HEK293 (cell line): ENCODE data around the gene SLCO4A1.

ENCODE experiments used
- CTCF ChIA-PET: fragments of 350-600 bp; formaldehyde crosslinking; extraction: SDS; loops from one replicate; lab custom pipeline; 2021; ENCODE audit warnings: antibody characterized with exemption; lab: Yijun Ruan, JAX
- POLR2A ChIA-PET: fragments of 300-600 bp; formaldehyde crosslinking; extraction: SDS; loops from one replicate; lab custom pipeline; 2020; ENCODE audit warnings: antibody characterized with exemption, inconsistent platforms; lab: Yijun Ruan, JAX
- H3K27ac ChIP-seq: fragments of 200-500 bp; sonication (Bioruptor generic); 2 replicates; pipeline ENCODE4 v1.5.1; 2014; ENCODE audit warnings: low read depth, low read length, control low read depth, inconsistent platforms; ENCODE audit errors: extremely low read depth
- H3K36me3 ChIP-seq, 2 experiments: fragments of 200-500 bp in 1 of 2; sonication (Bioruptor generic) in 1 of 2; 1 replicate in 1 of 2; 2 replicates in 1 of 2; pipeline ENCODE4 v1.5.1; 2014 to 2017; ENCODE audit warnings: inconsistent platforms in 2 of 2, low read length in 2 of 2; ENCODE audit not compliant: control insufficient read depth in 2 of 2, insufficient read depth in 1 of 2
- H3K4me1 ChIP-seq: fragments of 200-500 bp; sonication (Bioruptor generic); 2 replicates; pipeline ENCODE4 v1.5.1; 2014; ENCODE audit warnings: mild to moderate bottlenecking, low read length, inconsistent platforms; ENCODE audit not compliant: control insufficient read depth, insufficient read depth
- H3K4me3 ChIP-seq: 2 replicates; pipeline ENCODE4 v1.5.1; 2011; ENCODE audit warnings: low read depth, mild to moderate bottlenecking, control low read depth, low read length, moderate library complexity
- H3K9me3 ChIP-seq: fragments of 200-500 bp; sonication (Bioruptor generic); 2 replicates; pipeline ENCODE4 v1.5.1; 2014; ENCODE audit warnings: low read depth, low read length, inconsistent platforms; ENCODE audit not compliant: control insufficient read depth, insufficient read depth
- PRDM4 ChIP-seq: fragments of 450-650 bp; formaldehyde crosslinking; IDR thresholded peaks from 2 replicates; pipeline ENCODE4 v1.5.1; 2017; ENCODE audit warnings: missing biosample characterization, missing genetic modification characterization
- TCF7L2 ChIP-seq: IDR thresholded peaks from 2 replicates; pipeline ENCODE4 v1.6.1; 2011; ENCODE audit warnings: low read depth, mild to moderate bottlenecking, inconsistent platforms, low read length, moderate library complexity, borderline replicate concordance
- ZBTB20 ChIP-seq: fragments of 450-650 bp; formaldehyde crosslinking; IDR thresholded peaks from 2 replicates; pipeline ENCODE4 v1.5.1; 2016; ENCODE audit warnings: missing biosample characterization, missing genetic modification characterization
- ZFP69B ChIP-seq: fragments of 450-650 bp; formaldehyde crosslinking; IDR thresholded peaks from 2 replicates; pipeline ENCODE4 v1.5.1; 2016; ENCODE audit warnings: missing biosample characterization, missing genetic modification characterization
- ZNF16 ChIP-seq: fragments of 450-650 bp; formaldehyde crosslinking; IDR thresholded peaks from 2 replicates; pipeline ENCODE4 v1.5.1; 2016; ENCODE audit warnings: low read depth, missing biosample characterization, missing genetic modification characterization
- ZNF174 ChIP-seq: fragments of 450-650 bp; formaldehyde crosslinking; IDR thresholded peaks from 2 replicates; pipeline ENCODE4 v1.5.0; 2017; ENCODE audit warnings: missing biosample characterization, mild to moderate bottlenecking, missing genetic modification characterization
- ZNF341 ChIP-seq: fragments of 450-650 bp; formaldehyde crosslinking; IDR thresholded peaks from 2 replicates; pipeline ENCODE4; 2016; ENCODE audit warnings: low read depth, missing biosample characterization, missing genetic modification characterization
- ZNF398 ChIP-seq: fragments of 450-650 bp; formaldehyde crosslinking; IDR thresholded peaks from 2 replicates; pipeline ENCODE4 v1.5.1; 2017; ENCODE audit warnings: missing biosample characterization, missing genetic modification characterization
- ZNF426 ChIP-seq: fragments of 450-650 bp; formaldehyde crosslinking; IDR thresholded peaks from 2 replicates; pipeline ENCODE4 v1.5.1; 2017; ENCODE audit warnings: missing biosample characterization, missing genetic modification characterization, mild to moderate bottlenecking, inconsistent platforms, moderate library complexity
- ZNF558 ChIP-seq: fragments of 450-650 bp; formaldehyde crosslinking; IDR thresholded peaks from 2 replicates; pipeline ENCODE4 v1.5.1; 2016; ENCODE audit warnings: missing biosample characterization, missing genetic modification characterization
- ZNF701 ChIP-seq: fragments of 450-650 bp; formaldehyde crosslinking; IDR thresholded peaks from 2 replicates; pipeline ENCODE4 v1.5.1; 2016; ENCODE audit warnings: missing biosample characterization, missing genetic modification characterization
- ZNF777 ChIP-seq: fragments of 450-650 bp; formaldehyde crosslinking; IDR thresholded peaks from 2 replicates; pipeline ENCODE4 v1.5.1; 2017; ENCODE audit warnings: missing biosample characterization, missing genetic modification characterization, borderline replicate concordance
- TF ChIP-seq, protein P1 (sequence below): fragments of 450-650 bp; formaldehyde crosslinking; IDR thresholded peaks from 2 replicates; pipeline ENCODE4 v1.5.1; 2016; ENCODE audit warnings: missing biosample characterization, missing genetic modification characterization
- TF ChIP-seq, protein P2 (sequence below): fragments of 450-650 bp; formaldehyde crosslinking; IDR thresholded peaks from 2 replicates; pipeline ENCODE4 v1.5.1; 2016; ENCODE audit warnings: missing biosample characterization, missing genetic modification characterization
- TF ChIP-seq, protein P3 (sequence below): fragments of 450-650 bp; formaldehyde crosslinking; IDR thresholded peaks from 2 replicates; pipeline ENCODE4 v1.5.1; 2017; ENCODE audit warnings: missing biosample characterization, missing genetic modification characterization
- TF ChIP-seq, protein P4 (sequence below): fragments of 450-650 bp; formaldehyde crosslinking; IDR thresholded peaks from 2 replicates; pipeline ENCODE4 v1.5.1; 2016; ENCODE audit warnings: missing biosample characterization, missing genetic modification characterization

Gene SLCO4A1

GRCh38 chr20:62692801-62693523 is 50.7 kb downstream of the SLCO4A1 start (continued):
- TF ChIP-seq, protein P1, sequence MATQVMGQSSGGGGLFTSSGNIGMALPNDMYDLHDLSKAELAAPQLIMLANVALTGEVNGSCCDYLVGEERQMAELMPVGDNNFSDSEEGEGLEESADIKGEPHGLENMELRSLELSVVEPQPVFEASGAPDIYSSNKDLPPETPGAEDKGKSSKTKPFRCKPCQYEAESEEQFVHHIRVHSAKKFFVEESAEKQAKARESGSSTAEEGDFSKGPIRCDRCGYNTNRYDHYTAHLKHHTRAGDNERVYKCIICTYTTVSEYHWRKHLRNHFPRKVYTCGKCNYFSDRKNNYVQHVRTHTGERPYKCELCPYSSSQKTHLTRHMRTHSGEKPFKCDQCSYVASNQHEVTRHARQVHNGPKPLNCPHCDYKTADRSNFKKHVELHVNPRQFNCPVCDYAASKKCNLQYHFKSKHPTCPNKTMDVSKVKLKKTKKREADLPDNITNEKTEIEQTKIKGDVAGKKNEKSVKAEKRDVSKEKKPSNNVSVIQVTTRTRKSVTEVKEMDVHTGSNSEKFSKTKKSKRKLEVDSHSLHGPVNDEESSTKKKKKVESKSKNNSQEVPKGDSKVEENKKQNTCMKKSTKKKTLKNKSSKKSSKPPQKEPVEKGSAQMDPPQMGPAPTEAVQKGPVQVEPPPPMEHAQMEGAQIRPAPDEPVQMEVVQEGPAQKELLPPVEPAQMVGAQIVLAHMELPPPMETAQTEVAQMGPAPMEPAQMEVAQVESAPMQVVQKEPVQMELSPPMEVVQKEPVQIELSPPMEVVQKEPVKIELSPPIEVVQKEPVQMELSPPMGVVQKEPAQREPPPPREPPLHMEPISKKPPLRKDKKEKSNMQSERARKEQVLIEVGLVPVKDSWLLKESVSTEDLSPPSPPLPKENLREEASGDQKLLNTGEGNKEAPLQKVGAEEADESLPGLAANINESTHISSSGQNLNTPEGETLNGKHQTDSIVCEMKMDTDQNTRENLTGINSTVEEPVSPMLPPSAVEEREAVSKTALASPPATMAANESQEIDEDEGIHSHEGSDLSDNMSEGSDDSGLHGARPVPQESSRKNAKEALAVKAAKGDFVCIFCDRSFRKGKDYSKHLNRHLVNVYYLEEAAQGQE (tag by site-specific recombination), result no peak
- TF ChIP-seq, protein P2, sequence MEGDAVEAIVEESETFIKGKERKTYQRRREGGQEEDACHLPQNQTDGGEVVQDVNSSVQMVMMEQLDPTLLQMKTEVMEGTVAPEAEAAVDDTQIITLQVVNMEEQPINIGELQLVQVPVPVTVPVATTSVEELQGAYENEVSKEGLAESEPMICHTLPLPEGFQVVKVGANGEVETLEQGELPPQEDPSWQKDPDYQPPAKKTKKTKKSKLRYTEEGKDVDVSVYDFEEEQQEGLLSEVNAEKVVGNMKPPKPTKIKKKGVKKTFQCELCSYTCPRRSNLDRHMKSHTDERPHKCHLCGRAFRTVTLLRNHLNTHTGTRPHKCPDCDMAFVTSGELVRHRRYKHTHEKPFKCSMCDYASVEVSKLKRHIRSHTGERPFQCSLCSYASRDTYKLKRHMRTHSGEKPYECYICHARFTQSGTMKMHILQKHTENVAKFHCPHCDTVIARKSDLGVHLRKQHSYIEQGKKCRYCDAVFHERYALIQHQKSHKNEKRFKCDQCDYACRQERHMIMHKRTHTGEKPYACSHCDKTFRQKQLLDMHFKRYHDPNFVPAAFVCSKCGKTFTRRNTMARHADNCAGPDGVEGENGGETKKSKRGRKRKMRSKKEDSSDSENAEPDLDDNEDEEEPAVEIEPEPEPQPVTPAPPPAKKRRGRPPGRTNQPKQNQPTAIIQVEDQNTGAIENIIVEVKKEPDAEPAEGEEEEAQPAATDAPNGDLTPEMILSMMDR (tag by site-specific recombination), result no peak
- TF ChIP-seq, protein P3, sequence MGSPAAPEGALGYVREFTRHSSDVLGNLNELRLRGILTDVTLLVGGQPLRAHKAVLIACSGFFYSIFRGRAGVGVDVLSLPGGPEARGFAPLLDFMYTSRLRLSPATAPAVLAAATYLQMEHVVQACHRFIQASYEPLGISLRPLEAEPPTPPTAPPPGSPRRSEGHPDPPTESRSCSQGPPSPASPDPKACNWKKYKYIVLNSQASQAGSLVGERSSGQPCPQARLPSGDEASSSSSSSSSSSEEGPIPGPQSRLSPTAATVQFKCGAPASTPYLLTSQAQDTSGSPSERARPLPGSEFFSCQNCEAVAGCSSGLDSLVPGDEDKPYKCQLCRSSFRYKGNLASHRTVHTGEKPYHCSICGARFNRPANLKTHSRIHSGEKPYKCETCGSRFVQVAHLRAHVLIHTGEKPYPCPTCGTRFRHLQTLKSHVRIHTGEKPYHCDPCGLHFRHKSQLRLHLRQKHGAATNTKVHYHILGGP (tag by site-specific recombination), result no peak
- TF ChIP-seq ZNF426 (tag by site-specific recombination) (no peak), PRDM4 (tag by site-specific recombination) (no peak), ZFP69B (tag by site-specific recombination) (no peak), ZBTB20 (no peak)
- TF ChIP-seq, protein P4, sequence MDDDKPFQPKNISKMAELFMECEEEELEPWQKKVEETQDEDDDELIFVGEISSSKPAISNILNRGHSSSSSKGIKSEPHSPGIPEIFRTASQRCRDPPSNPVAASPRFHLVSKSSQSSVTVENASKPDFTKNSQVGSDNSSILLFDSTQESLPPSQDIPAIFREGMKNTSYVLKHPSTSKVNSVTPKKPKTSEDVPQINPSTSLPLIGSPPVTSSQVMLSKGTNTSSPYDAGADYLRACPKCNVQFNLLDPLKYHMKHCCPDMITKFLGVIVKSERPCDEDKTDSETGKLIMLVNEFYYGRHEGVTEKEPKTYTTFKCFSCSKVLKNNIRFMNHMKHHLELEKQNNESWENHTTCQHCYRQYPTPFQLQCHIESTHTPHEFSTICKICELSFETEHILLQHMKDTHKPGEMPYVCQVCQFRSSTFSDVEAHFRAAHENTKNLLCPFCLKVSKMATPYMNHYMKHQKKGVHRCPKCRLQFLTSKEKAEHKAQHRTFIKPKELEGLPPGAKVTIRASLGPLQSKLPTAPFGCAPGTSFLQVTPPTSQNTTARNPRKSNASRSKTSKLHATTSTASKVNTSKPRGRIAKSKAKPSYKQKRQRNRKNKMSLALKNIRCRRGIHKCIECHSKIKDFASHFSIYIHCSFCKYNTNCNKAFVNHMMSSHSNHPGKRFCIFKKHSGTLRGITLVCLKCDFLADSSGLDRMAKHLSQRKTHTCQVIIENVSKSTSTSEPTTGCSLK (tag by site-specific recombination), result no peak

DNA sequence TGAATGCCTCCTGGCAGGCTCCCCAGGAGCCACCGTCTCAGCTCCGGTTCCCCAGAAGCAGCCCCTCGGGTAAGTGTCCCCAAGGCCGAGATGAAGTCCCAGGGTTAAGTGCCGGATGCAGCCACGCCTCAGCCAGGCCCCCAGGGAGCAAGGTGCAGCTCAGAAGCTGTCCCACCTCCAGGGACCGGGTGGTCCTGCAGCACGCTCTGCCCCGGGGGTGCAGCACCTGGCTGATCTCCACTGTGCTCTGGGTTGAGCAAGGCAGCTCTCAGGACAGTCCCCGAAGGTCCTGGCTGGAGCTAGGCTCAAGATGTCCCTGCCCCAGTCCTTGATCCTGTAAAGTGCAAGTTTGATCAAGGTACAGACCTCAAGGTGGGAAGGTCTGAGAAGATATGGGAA is 51.2 kb downstream of the SLCO4A1 start:
- Histone ChIP-seq H3K4me3 (no peak overlapping the region), H3K9me3 (no peaks in the 10 kb centered on the region), H3K4me1 (peaks cover 2% of the 10 kb centered on the region; the same call in 1 of the 2 replicates), H3K27ac (no peak overlapping the region), H3K36me3 (no peaks in the 10 kb centered on the region)
- ChIA-PET CTCF (interaction anchor here (0.8 to 1.0 kb wide), 3 partner anchors 95 to 97 kb away, joined by 3 to 9 read pairs (median 3); no protein-coding TSS in a partner anchor), POLR2A (no interaction called here)
- no peak for TF ChIP-seq ZNF16 (tag by site-specific recombination)
- no peak for TF ChIP-seq ZNF398
- TF ChIP-seq ZNF341 (tag by site-specific recombination), result no peak
- TF ChIP-seq ZNF558 (tag by site-specific recombination), result no peak
- no peak for TF ChIP-seq TCF7L2
- TF ChIP-seq ZNF426 (tag by site-specific recombination), result no peak
- TF ChIP-seq, protein P3 (tag by site-specific recombination), result no peak
- no peak for TF ChIP-seq ZNF174 (tag by site-specific recombination)
- TF ChIP-seq, protein P4 (tag by site-specific recombination), result no peak
- no peak for TF ChIP-seq ZNF777
- TF ChIP-seq ZNF701 (tag by site-specific recombination), result no peak
